ENCODE data around the gene SPARC. TPM values are rescaled to one million over a fixed set of nuclear protein-coding genes. Genes with fewer than 3 reads are reported as not detected.
A peak's percentile ranks its signal among the peaks of the same experiment; 100 is the strongest.

Gene SPARC
- total RNA-seq, 6 experiments from 2014 or later: 62.2 to 277 (median 109) TPM

DNA sequence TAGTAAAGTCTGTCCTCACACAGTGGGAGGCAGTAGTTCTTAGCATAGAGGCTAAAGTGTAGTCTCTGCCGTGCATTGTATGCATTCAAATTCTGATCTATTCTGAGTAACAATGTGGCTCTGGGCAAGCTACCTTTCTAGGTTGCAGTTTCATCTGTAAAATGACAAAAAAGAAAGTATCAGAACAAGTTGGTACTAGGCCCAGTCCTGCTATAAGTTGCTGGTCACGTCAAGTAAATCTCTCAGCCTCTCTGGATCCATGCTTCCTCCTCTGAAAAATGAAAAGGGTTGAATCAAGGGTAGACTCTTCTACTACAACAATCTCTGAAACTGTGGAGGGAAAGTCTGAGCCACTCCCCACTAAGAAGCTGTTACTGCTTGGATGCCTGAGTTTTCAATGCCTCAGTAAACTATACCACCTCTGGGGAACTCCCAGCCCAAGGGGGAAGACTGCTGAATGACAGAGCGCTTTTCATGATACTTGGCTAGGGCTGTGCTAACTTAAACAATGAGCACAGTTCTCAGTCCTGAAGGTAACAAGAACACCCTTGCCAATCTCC, 34.5 kb upstream of the SPARC start:
- H3K27ac ChIP-seq: no peak overlapping the region
- DNase-seq (no peak), ATAC-seq (no peak)
- H3K4me1 ChIP-seq: no peaks in the 10 kb centered on the region
- H3K27me3 ChIP-seq: no peaks in the 10 kb centered on the region
- no peak for TF ChIP-seq POLR2A (IDR thresholded peaks at IDR 0.05)
- TF ChIP-seq, protein P1, sequence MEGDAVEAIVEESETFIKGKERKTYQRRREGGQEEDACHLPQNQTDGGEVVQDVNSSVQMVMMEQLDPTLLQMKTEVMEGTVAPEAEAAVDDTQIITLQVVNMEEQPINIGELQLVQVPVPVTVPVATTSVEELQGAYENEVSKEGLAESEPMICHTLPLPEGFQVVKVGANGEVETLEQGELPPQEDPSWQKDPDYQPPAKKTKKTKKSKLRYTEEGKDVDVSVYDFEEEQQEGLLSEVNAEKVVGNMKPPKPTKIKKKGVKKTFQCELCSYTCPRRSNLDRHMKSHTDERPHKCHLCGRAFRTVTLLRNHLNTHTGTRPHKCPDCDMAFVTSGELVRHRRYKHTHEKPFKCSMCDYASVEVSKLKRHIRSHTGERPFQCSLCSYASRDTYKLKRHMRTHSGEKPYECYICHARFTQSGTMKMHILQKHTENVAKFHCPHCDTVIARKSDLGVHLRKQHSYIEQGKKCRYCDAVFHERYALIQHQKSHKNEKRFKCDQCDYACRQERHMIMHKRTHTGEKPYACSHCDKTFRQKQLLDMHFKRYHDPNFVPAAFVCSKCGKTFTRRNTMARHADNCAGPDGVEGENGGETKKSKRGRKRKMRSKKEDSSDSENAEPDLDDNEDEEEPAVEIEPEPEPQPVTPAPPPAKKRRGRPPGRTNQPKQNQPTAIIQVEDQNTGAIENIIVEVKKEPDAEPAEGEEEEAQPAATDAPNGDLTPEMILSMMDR (IDR thresholded peaks at IDR 0.05): no peak
- no peak overlapping the region for H3K4me3 ChIP-seq
- no peaks in the 10 kb centered on the region for H3K36me3 ChIP-seq
- intact Hi-C loops (cut with DNase I): no loop called here
- WGBS (ENCODE audit: insufficient coverage, low coverage, low lambda C conversion rate, missing lambda C conversion rate): 78% methylated on average over 3 of the region's 3 CpGs
- no peaks in the 10 kb centered on the region for H3K9me3 ChIP-seq

DNA sequence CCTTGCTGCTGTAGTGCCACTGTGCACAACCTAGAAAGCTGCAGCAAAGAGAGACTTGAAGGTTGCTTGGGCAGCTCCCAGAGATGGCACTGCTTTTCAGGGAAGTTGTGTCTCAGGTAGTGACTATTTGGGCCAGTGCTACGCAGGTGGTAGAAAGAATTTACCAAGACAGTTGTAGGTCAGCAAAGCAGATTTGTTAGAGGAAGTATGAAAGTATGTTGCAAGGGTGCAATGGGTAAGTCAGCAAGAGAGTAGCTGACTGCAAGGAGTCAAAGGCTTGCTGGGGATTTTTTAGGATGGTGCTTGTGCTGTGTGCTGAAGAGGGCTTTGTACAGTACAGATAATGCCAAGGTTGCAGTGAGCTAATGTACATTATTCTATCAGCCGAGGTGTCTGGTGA, 33.5 kb upstream of the SPARC start:
- Histone ChIP-seq H3K4me3 (no peak overlapping the region), H3K36me3 (no peaks in the 10 kb centered on the region), H3K27ac (no peak overlapping the region), H3K9me3 (no peaks in the 10 kb centered on the region), H3K4me1 (no peaks in the 10 kb centered on the region), H3K27me3 (no peaks in the 10 kb centered on the region)
- no peak for TF ChIP-seq POLR2A (IDR thresholded peaks at IDR 0.05)
- TF ChIP-seq, protein P1 (IDR thresholded peaks at IDR 0.05): no peak
- DNase-seq (no peak), ATAC-seq (peak in 3 of 4 donors; percentile 17 to 31 (median 20))
- intact Hi-C loops (cut with DNase I): no loop called here
- 80% methylated on average over 2 of the region's 2 CpGs for WGBS (ENCODE audit: insufficient coverage, low coverage, low lambda C conversion rate, missing lambda C conversion rate)

DNA sequence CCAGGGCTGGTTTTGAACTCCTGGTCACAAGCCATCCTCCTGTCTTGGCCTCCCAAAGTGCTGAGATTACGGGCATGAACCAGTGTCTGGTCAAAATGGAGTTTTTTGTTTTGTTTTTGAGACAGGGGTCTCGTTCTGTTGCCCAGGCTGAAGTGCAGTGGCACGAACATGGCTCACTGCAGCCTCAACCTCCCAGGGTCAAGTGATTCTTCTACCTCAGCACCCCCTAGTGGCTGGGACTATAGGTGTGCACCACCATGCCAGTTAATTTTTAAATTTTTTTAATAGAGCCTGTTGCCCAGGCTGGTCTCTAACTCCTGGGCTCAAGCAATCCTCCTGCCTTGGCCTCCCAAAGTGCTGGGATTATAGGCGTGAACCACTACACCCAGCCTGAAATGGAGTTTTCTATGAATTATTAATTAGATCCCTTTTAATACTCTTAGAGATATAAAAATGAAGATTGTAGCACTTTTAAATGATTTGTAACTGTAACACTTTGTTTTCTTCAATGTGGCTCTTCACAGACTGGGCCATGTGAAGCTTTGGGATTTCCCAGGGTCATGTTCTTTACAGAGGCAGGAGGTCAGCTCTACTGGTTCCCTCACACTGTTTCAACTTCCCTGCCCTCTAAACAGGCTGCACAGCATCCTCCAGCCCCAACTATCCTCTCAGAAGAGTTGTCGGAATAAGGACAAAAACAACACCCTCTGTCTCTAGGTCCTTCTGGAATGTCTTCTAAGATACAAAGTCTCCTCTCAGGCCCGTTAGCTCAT, 32.7 kb upstream of the SPARC start:
- H3K4me3 ChIP-seq: no peak overlapping the region
- H3K27ac ChIP-seq: no peak overlapping the region
- H3K9me3 ChIP-seq: no peaks in the 10 kb centered on the region
- no peaks in the 10 kb centered on the region for H3K27me3 ChIP-seq
- ATAC-seq (peak; percentile 30 to 40 (median 38)), DNase-seq (no peak)
- no peaks in the 10 kb centered on the region for H3K36me3 ChIP-seq
- TF ChIP-seq, protein P1 (IDR thresholded peaks at IDR 0.05): peak; percentile 23 to 37 (median 28)
- TF ChIP-seq POLR2A (IDR thresholded peaks at IDR 0.05): no peak
- 77% methylated on average over 4 of the region's 6 CpGs for WGBS (ENCODE audit: insufficient coverage, low coverage, low lambda C conversion rate, missing lambda C conversion rate)
- H3K4me1 ChIP-seq: no peaks in the 10 kb centered on the region
- intact Hi-C loops (cut with DNase I): no loop called here

DNA sequence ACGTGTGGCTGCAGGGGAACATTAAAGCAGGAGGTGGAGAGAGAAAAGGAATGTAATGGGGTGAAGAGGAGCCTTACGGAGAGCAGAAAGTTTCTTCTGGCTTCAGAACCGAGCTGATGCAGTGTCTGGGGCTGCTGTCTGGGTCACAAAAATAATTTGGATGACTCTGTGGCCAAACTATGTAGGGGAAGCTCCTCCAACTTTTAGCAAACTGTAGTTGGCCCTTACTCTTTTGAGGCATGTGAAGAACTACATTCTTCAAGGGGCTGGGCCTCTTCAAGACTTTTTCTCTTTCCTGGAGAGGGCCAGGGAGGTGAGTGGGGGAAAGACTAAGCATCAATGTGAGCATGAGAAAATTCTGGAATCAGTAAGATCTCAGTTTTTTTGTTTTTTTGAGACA, 31.9 kb upstream of the SPARC start:
- no peaks in the 10 kb centered on the region for H3K4me1 ChIP-seq
- DNase-seq (no peak), ATAC-seq (no peak)
- WGBS (ENCODE audit: insufficient coverage, low coverage, low lambda C conversion rate, missing lambda C conversion rate): 50% methylated on average over 3 of the region's 3 CpGs
- no peaks in the 10 kb centered on the region for H3K36me3 ChIP-seq
- TF ChIP-seq, protein P1 (IDR thresholded peaks at IDR 0.05): no peak
- no peak for TF ChIP-seq POLR2A (IDR thresholded peaks at IDR 0.05)
- peak overlapping the region in 1 of 3 donors; percentile 34 for H3K27ac ChIP-seq
- intact Hi-C loops (cut with DNase I): no loop called here
- H3K4me3 ChIP-seq: no peak overlapping the region
- H3K27me3 ChIP-seq: no peaks in the 10 kb centered on the region
- H3K9me3 ChIP-seq: no peaks in the 10 kb centered on the region
